Amygdala (tissue), 56 donors: ENCODE results near the gene NXPE3.
"Not testable (repeated sequence)": the region's sequence is repeated elsewhere in the genome, so short reads cannot be mapped to it uniquely, and the experiment has no call there.

Experiments
- DNase-seq, 56 donors: peaks; one replicate each; lab custom pipeline; 2025; lab: John Stamatoyannopoulos, UW

Gene NXPE3

DNA sequence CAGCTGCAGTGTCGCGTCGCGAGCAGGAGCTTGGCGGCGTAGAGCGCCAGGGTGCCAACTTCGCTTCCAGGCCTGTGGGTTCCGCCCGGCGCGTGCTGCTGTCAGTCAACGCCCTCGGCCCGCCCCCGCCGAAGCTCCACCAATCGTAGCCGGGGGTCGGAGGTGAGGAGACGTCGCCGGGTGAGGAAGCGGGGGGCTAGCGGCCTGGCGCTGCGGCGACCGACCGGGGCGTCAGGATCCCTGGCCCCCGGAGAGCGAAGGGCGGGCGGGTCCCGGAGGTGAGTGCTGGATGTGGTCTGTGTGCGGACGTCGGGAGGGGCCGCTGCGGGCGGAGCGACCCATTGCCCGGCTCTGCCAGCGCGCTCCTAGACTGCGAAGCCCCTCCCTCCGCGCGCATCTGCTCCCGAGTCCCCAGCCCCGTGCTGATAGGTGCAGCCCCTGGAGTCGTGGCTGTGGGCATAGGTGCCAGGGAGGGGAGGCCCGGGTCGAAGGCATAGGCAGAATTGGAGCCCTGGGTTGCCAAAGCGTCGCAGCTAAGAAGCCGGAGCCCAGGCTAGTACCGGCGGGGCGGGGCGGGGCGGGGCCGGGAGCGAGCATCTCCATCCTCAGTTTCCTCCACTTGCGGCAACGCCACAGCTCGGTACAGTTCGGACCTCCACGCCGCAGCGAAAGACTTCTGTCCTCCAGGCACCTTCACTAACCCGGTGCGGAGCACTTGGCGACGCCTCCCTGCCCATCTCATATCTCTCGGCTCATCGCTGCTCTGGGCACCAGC lies at the start of gene NXPE3:
NXPE3 (plus strand) TSS at position 165 of the 775 bp plus-strand sequence. CDS start 6,386 bp downstream, outside the sequence.
- DNase-seq, result peak; percentile 57 to 97 (median 91)

DNA sequence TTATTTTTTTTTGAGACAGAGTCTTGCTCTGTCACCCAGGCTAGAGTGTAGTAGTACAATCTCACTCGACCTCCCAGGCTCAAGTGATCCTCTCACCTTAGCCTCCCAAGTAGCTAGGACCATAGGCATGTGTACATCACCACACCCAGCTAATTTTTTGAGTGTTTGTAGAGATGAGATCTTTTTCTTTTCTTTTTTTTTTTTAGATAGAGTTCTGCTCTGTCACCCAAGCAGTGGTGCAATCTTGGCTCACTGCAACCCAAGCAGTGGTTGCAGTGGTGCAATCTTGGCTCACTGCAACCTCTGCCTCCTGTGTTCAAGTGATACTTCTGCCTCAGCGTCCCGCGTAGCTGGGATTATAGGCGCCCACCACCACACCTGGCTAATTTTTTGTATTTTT lies 49.4 kb upstream of the NXPE3 start:
- no peak for DNase-seq

DNA sequence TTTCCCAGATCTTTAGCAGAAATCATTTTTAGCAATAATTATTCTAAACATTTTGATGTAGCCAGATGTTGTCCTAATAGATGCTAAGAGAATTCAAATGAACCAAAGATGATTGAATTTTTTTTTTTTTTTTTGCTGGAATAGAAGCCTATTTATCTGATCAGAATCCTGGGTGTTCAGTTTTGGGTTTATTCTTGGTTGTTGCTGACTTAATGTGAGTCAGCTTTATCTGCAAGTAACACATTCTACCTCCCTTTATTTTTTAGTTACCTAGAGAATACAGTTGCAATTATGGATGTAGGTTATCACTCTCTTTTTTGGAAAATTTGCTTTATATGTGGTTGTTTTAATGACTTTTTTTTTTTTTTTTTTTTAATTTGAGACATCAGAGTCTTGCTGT lies 48.2 kb upstream of the NXPE3 start:
- no peak for DNase-seq

DNA sequence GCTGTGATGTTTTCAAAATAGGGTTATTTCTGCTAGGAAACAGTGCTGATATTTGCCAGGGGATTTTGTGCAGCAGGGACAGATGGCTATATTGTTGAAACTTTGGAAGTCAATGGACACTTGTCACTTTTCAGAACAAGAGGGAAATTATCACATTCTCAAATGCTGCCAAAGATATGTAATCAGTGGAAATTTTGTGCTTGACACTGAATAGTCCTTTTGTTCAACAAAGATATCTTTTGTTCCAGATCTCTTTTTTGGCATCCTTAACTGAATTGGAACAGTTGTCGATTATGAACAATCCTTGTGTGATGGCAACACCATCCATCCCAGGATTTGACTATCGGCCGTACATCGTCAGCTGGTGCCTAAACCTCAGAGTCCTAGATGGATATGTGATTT lies 46.8 kb upstream of the NXPE3 start:
- DNase-seq, result peak in 31 of 56 donors; percentile 11 to 90 (median 34)

DNA sequence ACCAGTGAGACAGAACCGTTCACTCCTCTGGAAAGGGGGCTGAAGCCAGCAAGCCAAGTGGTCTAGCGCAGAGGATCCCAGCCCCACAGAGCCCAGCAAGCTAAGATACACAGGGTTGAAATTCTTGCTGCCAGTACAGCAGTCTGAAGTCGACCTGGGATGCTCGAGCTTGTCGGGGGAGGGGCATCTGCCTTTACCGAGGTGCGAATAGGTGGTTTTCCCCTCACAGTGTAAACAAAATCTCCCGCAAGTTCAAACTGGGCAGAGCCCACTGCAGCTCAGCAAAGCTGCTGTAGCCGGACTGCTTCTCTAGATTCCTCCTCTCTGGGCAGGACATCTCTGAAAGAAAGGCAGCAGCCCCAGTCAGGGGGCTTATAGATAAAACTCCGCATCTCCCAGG lies 43.2 kb upstream of the NXPE3 start:
- no peak for DNase-seq

DNA sequence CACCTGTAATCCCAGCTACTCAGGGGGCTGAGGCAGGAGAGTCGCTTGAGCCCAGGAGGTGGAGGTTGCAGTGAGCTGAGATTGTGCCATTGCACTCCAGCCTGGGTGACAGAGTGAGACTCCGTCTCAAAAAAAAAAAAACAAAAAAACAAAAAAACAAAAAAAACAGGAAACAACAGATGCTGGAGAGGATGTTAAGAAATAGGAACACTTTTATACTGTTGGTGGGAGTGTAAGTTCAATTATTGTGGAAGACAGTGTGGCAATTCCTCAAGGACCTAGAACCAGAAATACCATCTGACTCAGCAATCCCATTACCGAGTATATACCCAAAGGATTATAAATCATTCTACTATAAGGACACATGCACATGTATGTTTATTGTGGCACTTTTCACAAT lies 37.1 kb upstream of the NXPE3 start:
- DNase-seq, result not testable (repeated sequence)

DNA sequence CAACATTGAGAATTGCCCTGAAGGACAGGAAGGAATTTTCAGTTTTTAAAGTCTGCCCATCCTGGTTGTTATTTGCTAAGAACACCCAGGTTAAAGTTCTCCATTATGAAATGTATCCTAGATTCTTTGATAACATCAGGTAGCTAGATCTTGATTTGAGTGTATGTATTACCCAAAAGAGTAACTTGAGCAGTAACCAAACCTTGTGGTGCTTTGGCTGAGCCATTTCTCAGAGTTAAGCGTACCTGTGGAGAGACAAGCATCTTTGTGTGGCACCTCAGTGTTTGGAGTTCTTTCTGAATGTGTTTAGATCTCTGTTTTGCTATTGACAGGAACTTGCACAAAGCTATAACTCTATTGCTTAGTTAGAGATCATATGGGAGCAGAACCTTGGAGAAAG lies 34.2 kb upstream of the NXPE3 start:
- DNase-seq, result no peak

DNA sequence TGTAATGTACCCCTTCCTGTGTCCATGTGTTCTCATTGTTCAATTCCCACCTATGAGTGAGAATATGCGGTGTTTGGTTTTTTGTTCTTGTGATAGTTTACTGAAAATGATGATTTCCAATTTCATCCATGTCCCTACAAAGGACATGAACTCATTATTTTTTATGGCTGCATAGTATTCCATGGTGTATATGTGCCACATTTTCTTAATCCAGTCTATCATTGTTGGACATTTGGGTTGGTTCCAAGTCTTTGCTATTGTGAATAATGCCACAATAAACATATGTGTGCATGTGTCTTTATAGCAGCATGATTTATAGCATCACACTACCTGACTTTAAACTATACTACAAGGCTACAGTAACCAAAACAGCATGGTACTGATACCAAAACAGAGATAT lies 33.1 kb upstream of the NXPE3 start:
- DNase-seq, result not testable (repeated sequence)

DNA sequence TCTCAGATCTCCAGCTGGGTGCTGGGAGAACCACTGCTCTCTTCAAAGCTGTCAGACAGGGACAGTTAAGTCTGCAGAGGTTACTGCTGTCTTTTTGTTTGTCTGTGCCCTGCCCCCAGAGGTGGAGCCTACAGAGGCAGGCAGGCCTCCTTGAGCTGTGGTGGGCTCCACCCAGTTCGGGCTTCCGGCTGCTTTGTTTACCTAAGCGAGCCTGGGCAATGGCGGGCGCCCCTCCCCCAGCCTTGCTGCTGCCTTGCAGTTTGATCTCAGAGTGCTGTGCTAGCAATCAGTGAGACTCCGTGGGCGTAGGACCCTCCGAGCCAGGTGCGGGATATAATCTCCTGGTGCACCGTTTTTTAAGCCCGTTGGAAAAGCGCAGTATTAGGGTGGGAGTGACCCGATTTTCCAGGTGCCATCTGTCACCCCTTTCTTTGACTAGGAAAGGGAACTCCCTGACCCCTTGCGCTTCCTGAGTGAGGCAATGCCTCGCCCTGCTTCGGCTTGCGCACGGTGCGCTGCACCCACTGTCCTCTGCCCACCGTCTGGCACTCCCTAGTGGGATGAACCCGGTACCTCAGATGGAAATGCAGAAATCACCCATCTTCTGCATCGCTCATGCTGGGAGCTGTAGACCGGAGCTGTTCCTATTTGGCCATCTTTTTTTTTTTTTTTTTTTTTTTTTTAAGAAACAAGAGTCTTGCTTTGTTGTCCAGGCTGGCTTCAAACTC lies 25.5 kb upstream of the NXPE3 start:
- not testable (repeated sequence) for DNase-seq

DNA sequence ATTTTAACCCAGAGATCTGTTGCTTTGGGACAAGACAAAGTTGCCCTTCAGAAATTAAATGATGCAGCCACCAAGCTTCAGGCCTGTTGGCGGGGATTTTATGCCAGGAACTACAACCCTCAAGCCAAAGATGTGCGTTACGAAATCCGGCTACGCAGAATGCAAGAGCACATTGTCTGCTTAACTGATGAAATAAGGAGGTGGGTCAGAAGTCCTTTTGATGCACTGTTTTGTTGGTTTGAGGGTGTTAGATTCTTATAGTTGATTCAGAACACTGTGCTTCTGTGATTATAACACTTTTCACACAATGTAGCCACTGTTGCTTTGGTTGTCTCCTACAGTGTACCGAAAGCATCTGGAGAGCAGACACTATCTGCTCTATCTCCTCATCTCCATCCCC lies 20.8 kb upstream of the NXPE3 start:
- DNase-seq, result peak in 14 of 56 donors; percentile 3 to 37 (median 19)

DNA sequence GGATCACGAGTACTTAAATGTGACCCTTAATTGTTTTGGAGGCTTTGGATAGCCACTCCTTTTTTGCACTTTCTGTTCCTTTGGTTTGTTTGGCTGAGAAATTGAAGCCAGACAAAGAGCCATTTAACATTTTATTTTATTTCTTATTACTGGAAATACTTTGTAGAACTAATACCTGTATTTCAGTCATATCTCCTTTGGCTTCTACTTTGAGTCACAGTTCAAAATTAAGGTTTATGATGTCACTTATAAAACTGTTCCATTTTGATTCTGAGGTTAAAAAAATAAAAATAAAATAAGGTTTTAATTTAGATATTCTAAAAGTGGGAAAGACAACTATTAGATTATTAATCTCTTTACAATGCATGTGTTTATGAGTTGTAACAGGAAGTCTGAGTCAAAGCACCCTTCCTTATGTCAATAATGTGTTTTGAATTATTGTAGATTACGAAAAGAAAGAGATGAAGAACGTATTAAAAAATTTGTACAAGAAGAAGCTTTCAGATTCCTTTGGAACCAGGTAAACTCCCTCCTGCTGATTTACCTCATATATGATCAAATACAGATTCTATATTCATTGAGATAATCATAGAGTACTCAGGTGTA lies 16.9 kb upstream of the NXPE3 start:
- DNase-seq, result no peak

DNA sequence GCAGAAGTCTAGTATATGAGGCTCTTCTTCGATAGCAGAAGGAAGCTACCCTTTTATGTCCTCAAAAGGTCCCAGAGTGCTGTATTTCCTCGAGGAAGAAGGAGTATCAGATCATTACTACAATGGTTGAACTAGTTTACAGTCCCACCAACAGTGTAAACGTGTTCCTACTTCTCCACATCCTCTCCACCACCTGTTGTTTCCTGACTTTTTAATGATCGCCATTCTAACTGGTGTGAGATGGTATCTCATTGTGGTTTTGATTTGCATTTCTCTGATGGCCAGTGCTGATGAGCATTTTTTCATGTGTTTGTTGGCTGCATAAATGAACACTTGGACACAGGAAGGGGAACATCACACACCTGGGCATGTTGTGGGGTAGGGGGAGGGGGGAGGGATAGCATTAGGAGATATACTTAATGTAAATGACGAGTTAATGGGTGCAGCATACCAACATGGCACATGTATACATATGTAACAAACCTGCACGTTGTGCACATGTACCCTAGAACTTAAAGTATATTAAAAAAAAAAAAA lies 1.2 kb upstream of the NXPE3 start:
- DNase-seq, result not testable (repeated sequence)

DNA sequence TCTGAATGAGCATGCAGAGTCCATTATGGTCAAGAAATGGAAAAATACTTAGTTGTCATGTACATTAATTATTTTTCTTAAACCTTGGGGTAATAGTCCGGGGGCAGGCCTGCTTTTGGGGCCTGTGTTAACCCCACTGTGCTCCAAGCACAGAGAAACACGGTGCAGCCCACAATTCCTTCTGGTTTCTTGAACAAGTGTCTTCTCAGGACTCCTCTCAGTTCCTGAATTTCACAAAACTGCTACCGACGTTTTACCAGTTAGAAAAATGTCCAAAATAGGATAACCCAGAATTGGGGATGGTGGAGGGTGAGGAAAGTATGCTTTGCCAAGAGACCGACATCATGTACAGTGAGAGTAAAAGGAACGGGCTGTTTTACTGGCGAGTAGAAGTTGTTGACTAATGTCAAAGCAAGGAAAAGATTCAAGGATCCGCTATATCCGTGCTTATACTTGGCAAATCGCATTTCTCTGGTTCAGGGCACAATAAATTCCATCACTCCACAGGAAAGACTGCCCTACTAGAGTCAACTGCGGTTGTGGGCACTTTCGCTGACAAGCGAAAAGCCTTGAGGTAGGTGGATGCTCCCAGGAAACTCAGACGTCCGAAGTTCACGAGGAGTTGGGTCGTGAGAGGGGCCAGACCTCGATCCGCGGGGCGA lies 495 bp upstream of the NXPE3 start:
- no peak for DNase-seq

DNA sequence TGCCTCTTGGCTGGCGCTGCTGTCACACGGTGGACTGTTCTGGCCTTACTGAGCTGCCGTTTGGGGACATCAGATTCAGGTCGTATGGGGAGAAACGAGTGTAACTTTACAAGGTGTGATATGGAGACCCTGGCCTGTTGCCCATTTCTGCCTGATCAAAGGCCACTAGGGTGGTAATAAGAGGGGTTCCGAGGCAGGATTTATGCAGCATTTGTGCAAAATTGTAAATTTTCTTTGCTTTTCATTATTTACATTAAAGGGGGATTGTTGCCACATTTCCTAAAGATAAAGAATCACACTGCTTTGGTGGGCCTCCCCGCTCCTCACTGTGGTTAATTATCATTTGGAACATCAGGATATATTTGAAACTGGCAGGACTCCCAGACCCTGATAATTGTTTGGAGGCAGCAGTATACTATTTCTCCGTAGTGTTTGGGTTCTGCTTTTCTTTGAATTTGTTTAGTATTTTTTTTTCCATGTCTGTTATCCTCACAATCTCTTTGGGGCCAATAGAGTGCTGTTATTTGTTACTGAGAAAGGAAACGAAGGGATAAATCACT lies 891 bp downstream of the NXPE3 start:
- peak in 1 of 56 donors; percentile 35 for DNase-seq

DNA sequence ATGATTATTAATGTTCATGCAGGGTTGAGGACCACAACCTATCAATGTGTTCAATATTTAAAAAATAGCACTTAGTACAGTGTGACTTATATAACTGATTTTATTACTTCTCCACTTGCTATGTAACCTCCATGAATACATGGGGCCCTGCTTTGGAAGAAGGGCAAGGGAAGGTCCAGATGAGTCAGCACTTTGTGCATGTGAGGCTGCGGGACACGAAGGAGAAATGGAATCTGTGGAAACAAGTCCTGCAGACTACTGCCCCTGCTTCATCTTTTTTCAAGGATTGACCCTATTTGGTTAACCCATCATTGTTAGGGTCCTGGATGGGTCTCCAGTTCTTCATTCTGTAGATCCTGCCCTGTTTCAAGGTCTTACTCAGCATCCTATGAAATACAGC lies 1.6 kb downstream of the NXPE3 start:
- peak in 19 of 56 donors; percentile 1 to 48 (median 9) for DNase-seq

DNA sequence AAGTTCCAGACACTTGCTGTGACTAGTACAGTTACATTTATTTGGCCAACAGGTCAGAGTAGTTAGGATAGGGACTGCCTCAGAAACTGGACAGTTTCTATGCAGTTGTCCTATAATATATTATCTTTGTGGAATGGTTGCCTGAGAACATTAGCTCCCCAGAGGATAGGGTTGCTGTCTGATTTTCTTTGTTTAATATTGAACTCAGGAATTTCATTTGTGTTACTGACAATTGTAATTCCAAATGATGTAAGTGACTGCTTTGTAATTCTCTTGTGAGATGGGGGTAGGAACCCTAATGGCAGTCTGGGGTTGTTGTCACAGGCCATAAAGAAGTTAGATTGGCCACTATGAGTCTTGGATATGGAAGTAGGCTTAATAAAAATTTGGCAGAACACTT lies 2.2 kb downstream of the NXPE3 start:
- DNase-seq, result no peak

DNA sequence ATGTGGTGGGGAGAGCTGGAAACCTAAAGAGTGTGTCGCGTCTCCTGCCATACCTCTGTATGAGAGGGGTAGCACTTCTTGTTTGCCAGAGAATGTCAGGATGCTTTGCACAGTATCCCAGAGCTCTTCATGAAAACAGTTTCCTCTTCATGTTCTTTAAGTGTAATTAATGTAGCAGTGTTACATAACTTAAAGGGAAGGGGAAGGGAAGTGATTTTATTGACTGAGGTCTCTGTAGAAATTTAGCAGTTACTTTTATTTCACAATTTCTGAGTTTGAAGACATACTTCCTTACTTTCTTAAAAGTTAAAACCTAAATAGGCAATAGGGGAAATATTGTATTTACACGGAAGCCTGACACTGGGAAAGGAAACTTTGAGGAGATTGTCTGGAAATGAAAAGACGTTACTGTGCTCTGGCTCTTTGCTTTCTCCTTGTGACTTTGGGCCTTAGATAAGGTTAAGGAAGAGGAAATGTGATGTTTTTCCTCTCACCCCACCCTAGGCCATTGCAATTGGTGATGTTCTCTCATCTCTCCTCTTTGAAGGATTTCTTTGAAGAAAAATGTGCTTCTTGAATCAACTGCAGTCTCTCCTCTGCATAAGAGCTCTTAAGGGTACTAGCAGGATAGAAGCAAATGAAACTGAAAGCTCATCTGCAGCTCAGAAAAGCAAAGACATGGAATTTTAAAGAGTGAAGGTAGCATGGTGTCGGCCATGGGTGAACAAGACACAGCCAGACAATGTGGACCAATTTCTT lies 6.0 kb downstream of the NXPE3 start:
- no peak for DNase-seq

DNA sequence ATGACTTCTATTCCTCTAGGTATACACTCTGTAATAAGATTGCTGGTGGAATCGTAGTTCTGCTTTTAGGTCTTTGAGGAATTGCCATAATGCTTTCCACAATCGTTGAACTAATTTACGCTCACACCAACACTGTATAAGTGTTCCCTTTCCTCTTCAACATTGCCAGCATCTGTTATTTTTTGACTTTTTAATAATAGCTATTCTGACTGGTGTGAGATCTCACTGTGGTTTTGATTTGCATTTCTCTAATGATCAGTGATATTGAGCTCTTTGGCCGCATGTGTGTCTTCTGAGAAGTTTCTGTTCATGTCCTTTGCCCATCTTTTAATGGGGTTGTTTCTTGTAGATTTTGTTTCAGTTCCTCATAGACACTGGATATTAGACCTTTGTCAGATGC lies 12.8 kb downstream of the NXPE3 start:
- DNase-seq, result no peak

DNA sequence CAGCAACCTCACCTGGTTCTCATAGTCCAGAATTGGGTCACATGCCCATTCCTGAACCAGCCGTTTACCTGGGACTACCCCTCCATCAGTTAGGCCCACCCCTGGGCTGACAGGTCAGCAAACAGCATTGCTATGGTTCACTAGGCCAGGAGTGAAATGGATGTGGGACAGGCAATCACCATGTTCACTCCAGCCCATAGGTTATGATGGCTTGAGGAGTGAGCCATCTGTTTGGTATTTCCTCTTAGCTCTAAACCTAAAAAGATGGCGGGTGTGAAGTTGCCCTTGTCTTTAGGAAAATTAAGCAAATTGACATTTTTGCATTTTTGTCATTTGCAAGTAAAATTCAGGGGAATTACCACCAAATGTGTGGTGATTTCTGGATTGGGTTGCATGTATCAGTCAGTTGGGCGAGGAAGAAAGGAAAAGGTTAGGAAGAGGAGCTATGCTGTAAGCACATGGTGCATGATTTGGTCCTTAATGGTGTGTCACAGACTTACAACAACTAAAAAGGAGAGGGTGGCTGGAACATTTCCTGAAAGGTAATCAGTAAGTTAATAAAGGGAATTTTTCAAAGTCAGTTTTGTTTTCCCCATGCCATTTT lies 17.2 kb downstream of the NXPE3 start:
- DNase-seq, result no peak
